HepG2 (cell line): Measurements from ENCODE around the gene PCDH17. TPM values are rescaled to one million over a fixed set of nuclear protein-coding genes. Genes with fewer than 3 reads are reported as not detected.

ENCODE experiments used
- ATAC-seq: fragments of 200-7000 bp; cut with Tn5 transposase; 3 replicates; pipeline ENCODE4 v1.9.1; 2020; ENCODE audit warnings: mild to moderate bottlenecking, moderate library complexity
- BruUV-seq: library from RNA; stranded (reverse); fragments of 400-500 nt; replicated peaks from 2 replicates; lab custom pipeline; 2021; lab: Mats Ljungman, UMichigan
- CTCF ChIA-PET: fragments of 300-600 bp; formaldehyde crosslinking; extraction: SDS; loops from one replicate; lab custom pipeline; 2021; ENCODE audit warnings: low total read pairs, inconsistent platforms, low intra/inter-chr PET ratio; lab: Yijun Ruan, JAX
- POLR2A ChIA-PET: fragments of 350-600 bp; sonication (Branson Sonifier 250); formaldehyde crosslinking; loops from one replicate; lab custom pipeline; 2020; ENCODE audit warnings: antibody characterized with exemption, inconsistent platforms; lab: Yijun Ruan, JAX
- DNase-seq: peaks from one replicate; pipeline ENCODE4 v3.0.0-alpha.2; 2015; ENCODE audit warnings: low spot score
- FAIRE-seq: peaks from 3 replicates; lab custom pipeline; 2011; peaks lifted over from hg19 to GRCh38; lab: Jason Lieb, UNC
- H2AFZ ChIP-seq: one replicate; pipeline ENCODE4 v1.6.1; 2011; ENCODE audit warnings: low read length, inconsistent platforms
- H3K27ac ChIP-seq: fragments of 300-600 bp; 3 replicates; pipeline ENCODE4 v1.8.0; 2011; ENCODE audit warnings: mixed run types, mild to moderate bottlenecking, mixed read lengths, low read length, inconsistent platforms; ENCODE audit not compliant: insufficient read depth; ENCODE audit errors: extremely low read length
- H3K27me3 ChIP-seq, 2 experiments: fragments of 200-600 bp in 1 of 2; 2 replicates in 1 of 2; 3 replicates in 1 of 2; pipeline versions ENCODE4 v1.6.0 to v1.8.0; 2011; ENCODE audit warnings: low read length in 2 of 2, mild to moderate bottlenecking in 2 of 2, moderate library complexity in 2 of 2, inconsistent platforms in 1 of 2; ENCODE audit not compliant: insufficient read depth in 2 of 2, control insufficient read depth in 1 of 2
- H3K36me3 ChIP-seq, 2 experiments: fragments of 200-600 bp in 1 of 2; replicated peaks in 1 of 2; 2 replicates in 1 of 2; 3 replicates in 1 of 2; pipeline versions ENCODE4 v1.5.1 to v1.8.0; 2011; ENCODE audit warnings: low read length in 2 of 2, inconsistent platforms in 1 of 2; ENCODE audit not compliant: insufficient read depth in 2 of 2, control insufficient read depth in 1 of 2
- H3K4me1 ChIP-seq: 2 replicates; pipeline ENCODE4 v1.5.1; 2012; ENCODE audit warnings: low read length, inconsistent platforms; ENCODE audit not compliant: insufficient read depth
- H3K4me2 ChIP-seq: 2 replicates; pipeline ENCODE4 v1.6.0; 2011; ENCODE audit warnings: low read depth, low read length, inconsistent platforms
- H3K4me3 ChIP-seq, 3 experiments: fragments of 200-600 bp in 1 of 3; sonication (generic), shearing (Covaris generic) in 1 of 3; replicated peaks in 1 of 3; 2 replicates each; pipeline ENCODE4 v1.5.1; 2011 to 2016; ENCODE audit warnings: low read length in 3 of 3, inconsistent platforms in 2 of 3, low read depth in 2 of 3, mild to moderate bottlenecking in 2 of 3, control low read depth in 1 of 3, mixed read lengths in 1 of 3; ENCODE audit not compliant: insufficient read depth in 1 of 3
- H3K79me2 ChIP-seq: one replicate; pipeline ENCODE4 v1.6.1; 2011; ENCODE audit warnings: low read length, inconsistent platforms; ENCODE audit not compliant: insufficient read depth
- H3K9ac ChIP-seq: 2 replicates; pipeline ENCODE4 v1.6.0; 2011; ENCODE audit warnings: mild to moderate bottlenecking, low read depth, low read length, inconsistent platforms; ENCODE audit not compliant: insufficient read depth
- H3K9me3 ChIP-seq: 2 replicates; pipeline ENCODE4 v1.5.1; 2012; ENCODE audit warnings: mild to moderate bottlenecking, low read length
- H4K20me1 ChIP-seq: 2 replicates; pipeline ENCODE4 v1.6.0; 2011; ENCODE audit warnings: inconsistent platforms, mild to moderate bottlenecking, low read length, moderate library complexity; ENCODE audit not compliant: insufficient read depth
- ESRRA ChIP-seq: sonication (generic); formaldehyde crosslinking; IDR thresholded peaks from 2 replicates; pipeline ENCODE4 v1.5.1; 2020; ENCODE audit warnings: mild to moderate bottlenecking, low read depth, missing genetic modification reagents
- HDAC6 ChIP-seq: fragments of 200-600 bp; sonication (generic); IDR thresholded peaks from 2 replicates; pipeline ENCODE4 v1.7.0; 2017; ENCODE audit warnings: mild to moderate bottlenecking, antibody characterized with exemption, low read length, low read depth
- KMT2A ChIP-seq: sonication (generic); formaldehyde crosslinking; IDR thresholded peaks from 2 replicates; pipeline ENCODE4 v1.4.0; 2020; ENCODE audit warnings: missing genetic modification reagents
- KMT2B ChIP-seq: IDR thresholded peaks from 2 replicates; pipeline ENCODE4 v1.6.1; 2016; ENCODE audit warnings: missing genetic modification reagents, missing compliant biosample characterization
- PITX1 ChIP-seq: sonication (generic); formaldehyde crosslinking; IDR thresholded peaks from 2 replicates; pipeline ENCODE4 v1.5.1; 2020; ENCODE audit warnings: mild to moderate bottlenecking, missing genetic modification reagents
- RBFOX2 ChIP-seq: fragments of 200-400 bp; formaldehyde crosslinking; IDR thresholded peaks from 2 replicates; pipeline ENCODE4 v1.6.1; 2017; ENCODE audit warnings: low read depth, mild to moderate bottlenecking, low read length
- SIX1 ChIP-seq: sonication (generic); formaldehyde crosslinking; IDR thresholded peaks from 2 replicates; pipeline ENCODE4 v1.4.0; 2020; ENCODE audit warnings: missing genetic modification reagents, borderline replicate concordance
- SMARCC2 ChIP-seq: fragments of 450-650 bp; IDR thresholded peaks from 2 replicates; pipeline ENCODE4 v1.6.1; 2017; ENCODE audit warnings: antibody characterized with exemption, mild to moderate bottlenecking
- ZNF331 ChIP-seq: sonication (generic); formaldehyde crosslinking; IDR thresholded peaks from 2 replicates; pipeline ENCODE4 v1.4.0; 2020; ENCODE audit warnings: missing genetic modification reagents
- ZSCAN31 ChIP-seq: sonication (generic); formaldehyde crosslinking; IDR thresholded peaks from 2 replicates; pipeline ENCODE4 v1.5.0; 2020; ENCODE audit warnings: low read depth, mild to moderate bottlenecking, missing genetic modification reagents
- WGBS: methylation state at CpG from one replicate; pipeline ENCODE4 v1.1.6; 2017; ENCODE audit warnings: low lambda C conversion rate; 5-methylcytosine and 5-hydroxymethylcytosine counted together
- in situ Hi-C: cut with HindIII; loops from 2 replicates; pipeline ENCODE4 v1.10.0; 2017; ENCODE audit warnings: low pct_unique_long_range_greater_than_20kb; ENCODE audit not compliant: extremely low pct_ligation_motif_present
- intact Hi-C: fragments of 100-400 bp; cut with micrococcal nuclease; formaldehyde crosslinking; loops from one replicate; pipeline ENCODE4 v1.10.0; 2022; ENCODE audit not compliant: unreplicated experiment
- polyA plus RNA-seq, 8 experiments: library from polyadenylated mRNA; depleted of rRNA in 3 of 8; stranded (reverse) in 7 of 8; unstranded in 1 of 8; fragments of >200 nt; fragmentation: Illumina TruSeq in 4 of 8; extraction: Trizol in 4 of 8; gene quantifications; 2 replicates each; pipeline versions ENCODE4 v1.2.1 to v1.2.3, GENCODE V29; 2011 to 2016; ENCODE audit warnings: low read depth in 4 of 8, missing spikeins in 1 of 8, mixed read lengths in 1 of 8; ENCODE audit not compliant: insufficient read depth in 1 of 8
- total RNA-seq, 5 experiments: library from RNA; depleted of rRNA; stranded (reverse); fragments of >200 nt; fragmentation: Illumina TruSeq; extraction: Trizol; gene quantifications; 2 replicates each; pipeline ENCODE4 v1.2.3, GENCODE V29; 2016; ENCODE audit warnings: low read depth in 1 of 5
- TF ChIP-seq, protein P1 (sequence below): sonication (generic); formaldehyde crosslinking; IDR thresholded peaks from 2 replicates; pipeline ENCODE4 v1.4.0; 2020; ENCODE audit warnings: mild to moderate bottlenecking, missing genetic modification reagents
- TF ChIP-seq, protein P2 (sequence below): sonication (generic); formaldehyde crosslinking; conservative IDR thresholded peaks from 2 replicates; pipeline ENCODE4 v1.5.0; 2020; ENCODE audit warnings: missing genetic modification reagents
- TF ChIP-seq, protein P3 (sequence below): sonication (generic); formaldehyde crosslinking; IDR thresholded peaks from 2 replicates; pipeline ENCODE4 v1.9.0; 2021; ENCODE audit warnings: missing genetic modification reagents, borderline replicate concordance

The PCDH17 gene
- total and polyA plus RNA-seq, 2 of the 13 experiments (the other 11 are each of a cell fraction or from before 2014, with no cell fraction given) = not detected

DNA sequence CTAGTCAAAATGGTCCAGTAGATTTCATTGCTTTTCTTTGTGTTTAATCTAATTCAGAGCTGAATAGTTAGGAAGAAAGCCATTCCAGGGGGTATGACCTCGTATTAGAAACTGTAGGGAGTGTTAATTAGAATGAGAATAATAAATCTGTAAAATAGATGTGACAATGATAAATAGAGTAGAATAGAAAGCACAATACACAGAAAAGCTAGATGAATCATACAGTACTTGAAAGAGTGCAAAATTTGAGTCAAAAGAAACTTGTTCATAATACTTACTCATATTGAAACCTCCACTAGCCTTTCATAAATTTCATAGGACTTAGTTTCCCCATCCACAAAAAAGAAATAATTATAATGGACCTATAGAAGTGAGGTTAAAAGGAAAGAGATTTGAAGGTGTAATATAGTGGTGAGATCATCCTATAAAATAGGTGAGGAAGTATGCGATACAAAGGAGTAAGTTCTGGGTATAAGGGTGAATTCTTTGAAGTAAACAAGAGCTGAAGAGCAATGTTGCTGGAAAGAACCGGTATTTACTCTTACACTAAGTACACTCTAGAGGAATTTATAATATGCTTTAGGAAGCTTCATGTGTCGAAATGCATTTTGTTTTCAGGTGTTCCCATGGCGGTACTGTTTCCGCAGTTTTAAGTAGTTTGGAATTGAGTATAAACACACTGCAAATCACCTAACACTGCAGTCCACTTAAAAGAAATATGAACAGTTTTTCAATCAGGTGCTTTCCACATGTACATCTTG, 21.9 kb downstream of the PCDH17 start:
- intact Hi-C loops = no loop called here
- no TSS peak for BruUV-seq
- ChIA-PET CTCF (no interaction called here), POLR2A (no interaction called here)
- Histone ChIP-seq H3K79me2 (no peaks in the 10 kb centered on the region), H3K36me3 (no peaks in the 10 kb centered on the region), H3K9ac (no peak overlapping the region), H3K4me2 (no peak overlapping the region), H3K4me3 (no peak overlapping the region), H2AFZ (no peak overlapping the region), H4K20me1 (no peaks in the 10 kb centered on the region), H3K9me3 (no peaks in the 10 kb centered on the region), H3K4me1 (0 out of 2 replicates have a peak, but pooled peaks cover 5% of the 10 kb centered on the region), H3K27ac (no peak overlapping the region), H3K27me3 (no peaks in the 10 kb centered on the region)
- no peak for FAIRE-seq
- in situ Hi-C loops = no loop called here
- ATAC-seq = peak; percentile 54; the same call in 2 of the 3 replicates
- peak; percentile 5 for DNase-seq
- TF ChIP-seq SIX1 (CRISPR knock-in tag) (no peak), HDAC6 (no peak), SMARCC2 (no peak), ZNF331 (CRISPR knock-in tag) (no peak), ESRRA (no peak), RBFOX2 (no peak), PITX1 (CRISPR knock-in tag) (no peak), KMT2B (CRISPR knock-in tag) (no peak), ZSCAN31 (CRISPR knock-in tag) (no peak), KMT2A (CRISPR knock-in tag) (no peak)
- TF ChIP-seq, protein P1, sequence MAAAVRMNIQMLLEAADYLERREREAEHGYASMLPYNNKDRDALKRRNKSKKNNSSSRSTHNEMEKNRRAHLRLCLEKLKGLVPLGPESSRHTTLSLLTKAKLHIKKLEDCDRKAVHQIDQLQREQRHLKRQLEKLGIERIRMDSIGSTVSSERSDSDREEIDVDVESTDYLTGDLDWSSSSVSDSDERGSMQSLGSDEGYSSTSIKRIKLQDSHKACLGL = no peak
- TF ChIP-seq, protein P2, sequence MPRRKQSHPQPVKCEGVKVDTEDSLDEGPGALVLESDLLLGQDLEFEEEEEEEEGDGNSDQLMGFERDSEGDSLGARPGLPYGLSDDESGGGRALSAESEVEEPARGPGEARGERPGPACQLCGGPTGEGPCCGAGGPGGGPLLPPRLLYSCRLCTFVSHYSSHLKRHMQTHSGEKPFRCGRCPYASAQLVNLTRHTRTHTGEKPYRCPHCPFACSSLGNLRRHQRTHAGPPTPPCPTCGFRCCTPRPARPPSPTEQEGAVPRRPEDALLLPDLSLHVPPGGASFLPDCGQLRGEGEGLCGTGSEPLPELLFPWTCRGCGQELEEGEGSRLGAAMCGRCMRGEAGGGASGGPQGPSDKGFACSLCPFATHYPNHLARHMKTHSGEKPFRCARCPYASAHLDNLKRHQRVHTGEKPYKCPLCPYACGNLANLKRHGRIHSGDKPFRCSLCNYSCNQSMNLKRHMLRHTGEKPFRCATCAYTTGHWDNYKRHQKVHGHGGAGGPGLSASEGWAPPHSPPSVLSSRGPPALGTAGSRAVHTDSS (CRISPR knock-in tag) = no peak
- TF ChIP-seq, protein P3, sequence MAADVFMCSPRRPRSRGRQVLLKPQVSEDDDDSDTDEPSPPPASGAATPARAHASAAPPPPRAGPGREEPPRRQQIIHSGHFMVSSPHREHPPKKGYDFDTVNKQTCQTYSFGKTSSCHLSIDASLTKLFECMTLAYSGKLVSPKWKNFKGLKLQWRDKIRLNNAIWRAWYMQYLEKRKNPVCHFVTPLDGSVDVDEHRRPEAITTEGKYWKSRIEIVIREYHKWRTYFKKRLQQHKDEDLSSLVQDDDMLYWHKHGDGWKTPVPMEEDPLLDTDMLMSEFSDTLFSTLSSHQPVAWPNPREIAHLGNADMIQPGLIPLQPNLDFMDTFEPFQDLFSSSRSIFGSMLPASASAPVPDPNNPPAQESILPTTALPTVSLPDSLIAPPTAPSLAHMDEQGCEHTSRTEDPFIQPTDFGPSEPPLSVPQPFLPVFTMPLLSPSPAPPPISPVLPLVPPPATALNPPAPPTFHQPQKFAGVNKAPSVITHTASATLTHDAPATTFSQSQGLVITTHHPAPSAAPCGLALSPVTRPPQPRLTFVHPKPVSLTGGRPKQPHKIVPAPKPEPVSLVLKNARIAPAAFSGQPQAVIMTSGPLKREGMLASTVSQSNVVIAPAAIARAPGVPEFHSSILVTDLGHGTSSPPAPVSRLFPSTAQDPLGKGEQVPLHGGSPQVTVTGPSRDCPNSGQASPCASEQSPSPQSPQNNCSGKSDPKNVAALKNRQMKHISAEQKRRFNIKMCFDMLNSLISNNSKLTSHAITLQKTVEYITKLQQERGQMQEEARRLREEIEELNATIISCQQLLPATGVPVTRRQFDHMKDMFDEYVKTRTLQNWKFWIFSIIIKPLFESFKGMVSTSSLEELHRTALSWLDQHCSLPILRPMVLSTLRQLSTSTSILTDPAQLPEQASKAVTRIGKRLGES (CRISPR knock-in tag) = no peak
- 0% methylated on average over 6 of the region's 6 CpGs for WGBS
